Mesothelial cell of epicardium (in vitro differentiated cells): Measurements from ENCODE around the gene TMEM156. TPM values are rescaled to one million over a fixed set of nuclear protein-coding genes. Genes with fewer than 3 reads are reported as not detected.

Source experiments
- DNase-seq, 2 experiments: peaks; one replicate each; pipeline ENCODE4 v3.0.0; 2021; ENCODE audit warnings: low spot score in 2 of 2; ENCODE audit not compliant: unreplicated experiment in 2 of 2
- H3K27ac Mint-ChIP-seq: 2 replicates; pipeline ENCODE4 v1.8.0; 2021; ENCODE audit warnings: mixed read lengths
- H3K27me3 Mint-ChIP-seq: 2 replicates; pipeline ENCODE4 v1.8.0; 2021; ENCODE audit warnings: low read depth, mixed read lengths
- H3K36me3 Mint-ChIP-seq: 2 replicates; pipeline ENCODE4 v1.8.0; 2021; ENCODE audit warnings: mixed read lengths
- H3K4me1 Mint-ChIP-seq: 2 replicates; pipeline ENCODE4 v1.8.0; 2021; ENCODE audit warnings: mixed read lengths
- H3K4me3 Mint-ChIP-seq: 2 replicates; pipeline ENCODE4 v1.8.0; 2021; ENCODE audit warnings: mild to moderate bottlenecking, moderate library complexity, mixed read lengths
- H3K9me3 Mint-ChIP-seq: 2 replicates; pipeline ENCODE4 v1.8.0; 2021; ENCODE audit warnings: mixed read lengths
- total RNA-seq: library from RNA; stranded (reverse); gene quantifications from 3 replicates; pipeline ENCODE4 v1.2.1, GENCODE V29; 2021
- TF ChIP-seq, protein P1 (sequence below): fragments of 200-600 bp; sonication (generic); IDR thresholded peaks from one replicate; pipeline ENCODE4 v1.5.0; 2021; ENCODE audit warnings: antibody characterized with exemption; ENCODE audit not compliant: unreplicated experiment

Gene TMEM156
- total RNA-seq, 1 donor from 2014 or later: not detected

DNA sequence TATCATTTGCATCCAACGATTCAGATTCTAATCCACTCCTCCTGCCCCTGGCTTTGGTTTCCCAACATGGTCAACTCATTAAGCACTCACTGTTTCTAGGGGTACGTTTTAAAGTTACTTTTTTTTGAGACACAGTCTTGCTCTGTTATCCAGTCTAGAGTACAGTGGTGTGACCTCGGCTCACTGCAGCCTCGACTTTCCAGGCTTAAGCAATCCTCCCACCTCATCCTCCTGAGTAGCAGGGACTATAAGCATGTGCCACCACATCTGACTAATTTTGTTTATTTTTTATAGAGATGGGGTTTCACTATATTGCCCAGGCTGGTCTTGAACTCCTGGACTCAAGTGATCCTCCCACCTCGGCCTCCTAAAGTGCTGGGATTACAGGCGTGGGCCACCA lies 48.9 kb downstream of the TMEM156 start:
- H3K27ac Mint-ChIP-seq: no peak overlapping the region
- peaks cover 4% of the 10 kb centered on the region for H3K4me1 Mint-ChIP-seq
- H3K4me3 Mint-ChIP-seq: no peak overlapping the region
- H3K27me3 Mint-ChIP-seq: no peaks in the 10 kb centered on the region
- H3K9me3 Mint-ChIP-seq: no peaks in the 10 kb centered on the region
- no peaks in the 10 kb centered on the region for H3K36me3 Mint-ChIP-seq
- TF ChIP-seq, protein P1, sequence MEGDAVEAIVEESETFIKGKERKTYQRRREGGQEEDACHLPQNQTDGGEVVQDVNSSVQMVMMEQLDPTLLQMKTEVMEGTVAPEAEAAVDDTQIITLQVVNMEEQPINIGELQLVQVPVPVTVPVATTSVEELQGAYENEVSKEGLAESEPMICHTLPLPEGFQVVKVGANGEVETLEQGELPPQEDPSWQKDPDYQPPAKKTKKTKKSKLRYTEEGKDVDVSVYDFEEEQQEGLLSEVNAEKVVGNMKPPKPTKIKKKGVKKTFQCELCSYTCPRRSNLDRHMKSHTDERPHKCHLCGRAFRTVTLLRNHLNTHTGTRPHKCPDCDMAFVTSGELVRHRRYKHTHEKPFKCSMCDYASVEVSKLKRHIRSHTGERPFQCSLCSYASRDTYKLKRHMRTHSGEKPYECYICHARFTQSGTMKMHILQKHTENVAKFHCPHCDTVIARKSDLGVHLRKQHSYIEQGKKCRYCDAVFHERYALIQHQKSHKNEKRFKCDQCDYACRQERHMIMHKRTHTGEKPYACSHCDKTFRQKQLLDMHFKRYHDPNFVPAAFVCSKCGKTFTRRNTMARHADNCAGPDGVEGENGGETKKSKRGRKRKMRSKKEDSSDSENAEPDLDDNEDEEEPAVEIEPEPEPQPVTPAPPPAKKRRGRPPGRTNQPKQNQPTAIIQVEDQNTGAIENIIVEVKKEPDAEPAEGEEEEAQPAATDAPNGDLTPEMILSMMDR: no peak
- DNase-seq: no peak

DNA sequence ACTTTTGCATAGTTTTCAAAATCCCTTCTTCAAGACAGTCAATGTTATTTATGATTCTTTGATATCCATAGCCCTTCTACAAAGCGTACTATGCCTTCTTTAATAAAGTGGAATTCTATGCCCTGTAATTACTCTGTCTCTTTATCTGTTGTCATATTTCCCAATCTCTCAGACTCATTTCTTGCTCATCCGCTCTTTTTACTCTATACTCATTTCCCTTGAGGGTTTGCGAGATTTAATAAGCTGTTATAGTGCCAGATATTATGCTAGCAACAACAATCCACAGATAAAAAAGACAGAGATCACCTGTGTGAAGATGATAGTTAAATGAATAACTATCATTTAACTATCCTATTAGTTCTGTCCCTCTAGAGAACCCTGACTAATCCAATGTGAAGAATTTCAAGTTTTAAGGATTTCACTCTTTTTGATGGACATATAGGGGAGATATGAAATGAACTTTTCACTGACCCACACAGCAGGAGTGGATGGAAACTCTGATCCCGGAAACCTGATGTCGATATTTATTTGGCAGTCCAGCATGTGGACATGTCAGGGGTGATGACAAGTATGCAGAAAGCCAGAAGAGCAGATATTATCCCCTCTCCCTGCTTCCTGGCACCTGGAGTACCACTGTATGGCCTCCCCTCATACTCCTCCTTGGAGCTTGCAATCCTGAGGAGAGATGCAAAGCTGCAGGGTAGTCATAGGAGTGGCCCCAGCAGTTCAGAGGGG lies 49.7 kb downstream of the TMEM156 start:
- Mint-ChIP-seq H3K27ac (no peak overlapping the region), H3K9me3 (no peaks in the 10 kb centered on the region)
- no peak for DNase-seq

DNA sequence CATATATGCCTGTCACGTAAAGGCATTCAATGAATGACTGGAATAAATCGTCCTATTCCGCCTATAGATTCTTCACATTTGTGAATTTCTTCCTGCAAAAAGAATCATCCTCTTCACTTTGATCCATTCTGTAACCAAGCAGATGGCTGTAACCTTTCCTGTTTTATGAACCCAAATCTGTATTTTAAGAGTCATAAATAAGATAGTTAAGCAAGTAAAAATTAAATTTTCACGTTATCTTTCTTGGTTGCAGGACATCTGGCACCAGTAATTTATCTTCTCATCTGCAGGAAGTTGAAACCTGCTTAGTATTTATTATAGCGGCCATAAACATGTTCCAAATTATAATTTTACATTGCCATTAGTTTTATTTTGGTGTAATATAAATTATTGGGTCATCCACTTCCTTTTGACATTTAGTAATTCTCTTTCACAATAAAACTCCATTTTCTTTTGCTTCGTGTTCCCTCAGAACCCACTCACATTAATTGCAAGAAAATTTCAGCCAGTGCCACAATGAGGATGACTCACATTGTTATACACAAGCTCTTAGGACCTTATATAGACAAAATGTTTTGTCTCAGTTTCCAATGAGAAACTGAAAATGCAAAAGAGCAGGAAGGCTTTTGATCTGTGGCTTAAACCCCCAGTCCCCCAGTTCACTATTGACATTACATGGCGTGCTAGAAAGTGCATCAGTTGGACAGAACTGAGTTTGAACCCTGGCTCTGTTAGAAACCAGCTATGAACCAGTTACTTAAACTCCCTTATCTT lies 51.1 kb downstream of the TMEM156 start:
- Mint-ChIP-seq H3K27me3 (no peaks in the 10 kb centered on the region), H3K4me3 (no peak overlapping the region), H3K27ac (no peak overlapping the region), H3K4me1 (peaks cover 4% of the 10 kb centered on the region), H3K9me3 (no peaks in the 10 kb centered on the region), H3K36me3 (no peaks in the 10 kb centered on the region)
- DNase-seq: no peak
- TF ChIP-seq, protein P1: no peak

More for the DNA sequence above, 49.7 kb downstream of the TMEM156 start:
- no peaks in the 10 kb centered on the region for H3K36me3 Mint-ChIP-seq
- H3K4me3 Mint-ChIP-seq: no peak overlapping the region
- peaks cover 4% of the 10 kb centered on the region for H3K4me1 Mint-ChIP-seq
- TF ChIP-seq, protein P1: no peak
- H3K27me3 Mint-ChIP-seq: no peaks in the 10 kb centered on the region

DNA sequence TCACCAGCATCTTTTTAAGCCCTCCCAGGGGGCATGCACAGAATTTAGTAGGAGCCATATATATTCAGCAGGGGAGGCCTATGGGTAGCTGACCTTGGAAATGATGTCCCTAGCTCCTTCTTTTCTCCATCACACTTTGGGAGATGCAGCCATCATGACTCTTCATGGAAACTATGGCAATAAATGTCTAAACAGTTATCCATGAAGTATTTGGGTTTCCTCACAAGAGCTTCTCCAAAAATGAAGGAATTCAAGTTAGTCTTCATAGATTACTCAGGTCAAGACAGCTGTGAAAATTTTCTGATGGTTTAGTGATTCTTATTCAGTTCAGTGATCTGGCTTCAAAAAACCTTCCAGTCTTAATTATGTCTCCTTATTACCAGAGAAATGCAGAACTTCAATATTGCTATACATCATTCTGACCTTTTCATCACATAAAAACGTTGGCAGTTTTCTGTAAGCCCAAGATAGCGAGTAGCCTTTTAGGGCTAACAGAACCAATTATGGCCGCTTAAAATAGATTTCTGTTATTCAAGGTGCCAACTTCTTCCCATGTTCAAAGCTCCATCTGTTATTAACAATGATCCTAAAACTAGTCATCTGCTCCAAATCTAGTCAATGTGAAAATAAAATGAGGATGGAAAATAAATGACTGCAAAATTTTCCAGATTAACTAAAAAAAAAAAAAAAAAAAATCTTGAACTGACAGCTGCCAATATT lies 52.5 kb downstream of the TMEM156 start:
- H3K4me1 Mint-ChIP-seq: peaks cover 3% of the 10 kb centered on the region
- no peaks in the 10 kb centered on the region for H3K27me3 Mint-ChIP-seq
- H3K36me3 Mint-ChIP-seq: no peaks in the 10 kb centered on the region
- TF ChIP-seq, protein P1: no peak
- no peak overlapping the region for H3K27ac Mint-ChIP-seq
- no peaks in the 10 kb centered on the region for H3K9me3 Mint-ChIP-seq
- DNase-seq: no peak
- no peak overlapping the region for H3K4me3 Mint-ChIP-seq

DNA sequence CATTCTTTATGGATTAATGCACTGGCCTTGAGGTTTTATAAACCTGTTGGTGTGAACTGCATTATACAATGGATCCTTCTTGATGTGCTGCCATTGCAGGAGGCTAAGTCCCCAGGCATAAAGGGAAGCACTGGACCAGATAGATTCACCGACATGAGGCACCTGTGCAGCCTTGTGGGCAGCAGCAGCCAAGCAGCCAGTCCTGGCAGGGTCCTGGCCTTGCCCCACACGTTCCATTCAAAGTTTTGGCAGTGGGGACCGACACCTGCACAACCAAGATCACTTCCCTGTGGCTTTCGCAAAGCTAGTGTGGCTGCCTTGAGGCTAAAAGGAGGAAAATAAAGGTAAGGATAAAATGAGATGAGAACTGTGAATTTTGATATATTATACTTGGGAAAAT lies 53.1 kb downstream of the TMEM156 start:
- Mint-ChIP-seq H3K27ac (no peak overlapping the region), H3K4me3 (no peak overlapping the region), H3K36me3 (no peaks in the 10 kb centered on the region), H3K27me3 (no peaks in the 10 kb centered on the region), H3K4me1 (no peaks in the 10 kb centered on the region), H3K9me3 (no peaks in the 10 kb centered on the region)
- DNase-seq: no peak
- TF ChIP-seq, protein P1: no peak
